HG03442 (cell line): ENCODE measurements around the gene VDR.
"Not testable (repeated sequence)": the region's sequence is repeated elsewhere in the genome, so short reads cannot be mapped to it uniquely, and the experiment has no call there.

Experiments used
- ATAC-seq: cut with Tn5 transposase; IDR thresholded peaks from one replicate; pipeline ENCODE4 v1.9.1; 2021; ENCODE audit warnings: mild to moderate bottlenecking, moderate library complexity; ENCODE audit not compliant: unreplicated experiment

The VDR gene

DNA sequence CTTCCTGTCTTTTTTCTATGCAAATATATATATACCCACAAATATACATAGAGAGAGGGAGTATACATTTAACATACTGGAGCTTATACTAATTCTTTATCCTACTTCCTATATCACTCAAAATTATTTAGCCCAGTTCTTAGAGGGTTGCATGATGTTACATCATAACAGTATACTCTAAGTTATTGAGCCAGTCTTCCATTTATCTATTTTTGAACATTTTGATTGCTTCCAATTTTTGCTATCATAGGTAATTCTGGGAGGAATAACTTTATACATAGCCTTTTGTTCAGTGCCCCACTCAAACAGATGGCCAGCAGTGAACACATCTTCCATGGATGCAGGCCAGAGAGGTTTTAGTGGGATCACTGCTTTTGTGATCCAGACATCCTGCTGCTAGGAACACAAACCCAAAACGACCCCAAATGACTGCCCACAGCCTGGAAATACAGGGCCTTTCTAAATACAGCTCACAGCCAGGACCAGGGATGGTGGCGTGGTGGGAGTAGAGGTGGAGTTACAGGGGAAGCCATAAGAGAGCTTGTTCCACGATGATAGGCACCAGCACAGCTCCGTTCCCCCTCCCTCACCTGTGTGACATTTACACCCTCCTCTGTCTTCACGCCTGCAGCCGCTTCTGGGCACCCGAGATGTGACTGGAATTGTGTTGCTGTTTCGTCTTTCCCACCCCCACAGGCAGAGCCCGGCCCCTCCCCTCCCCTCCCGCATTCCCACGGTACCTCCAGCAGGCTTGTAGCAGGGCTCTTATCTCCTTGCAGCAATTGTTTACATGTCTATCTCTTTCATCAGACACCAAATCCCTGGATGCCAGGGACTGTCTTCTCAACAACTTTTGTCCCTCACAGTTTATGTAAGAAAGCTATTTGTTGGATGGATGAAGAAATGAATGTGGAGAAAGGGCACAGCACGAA is 54.4 kb downstream of the VDR start:
- no peak for ATAC-seq

DNA sequence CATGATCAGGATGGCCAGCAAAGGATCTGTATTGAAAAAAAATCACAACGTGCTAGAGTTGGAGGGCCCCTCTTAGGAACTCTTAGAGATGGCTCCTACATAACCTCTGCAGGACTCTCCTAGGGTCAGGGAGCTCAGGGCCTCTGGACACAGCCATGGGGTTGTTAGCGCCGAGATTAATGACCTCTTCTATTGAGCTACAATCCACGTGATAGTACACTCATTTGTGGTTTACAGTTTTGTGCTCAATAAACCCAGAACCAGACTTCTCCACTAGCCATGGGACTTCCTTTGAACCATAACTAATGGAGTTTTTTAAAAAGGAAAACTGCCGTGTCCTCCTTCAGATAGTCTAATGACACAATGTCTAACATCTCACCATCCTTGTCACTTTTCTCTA is 55.5 kb downstream of the VDR start:
- no peak for ATAC-seq

DNA sequence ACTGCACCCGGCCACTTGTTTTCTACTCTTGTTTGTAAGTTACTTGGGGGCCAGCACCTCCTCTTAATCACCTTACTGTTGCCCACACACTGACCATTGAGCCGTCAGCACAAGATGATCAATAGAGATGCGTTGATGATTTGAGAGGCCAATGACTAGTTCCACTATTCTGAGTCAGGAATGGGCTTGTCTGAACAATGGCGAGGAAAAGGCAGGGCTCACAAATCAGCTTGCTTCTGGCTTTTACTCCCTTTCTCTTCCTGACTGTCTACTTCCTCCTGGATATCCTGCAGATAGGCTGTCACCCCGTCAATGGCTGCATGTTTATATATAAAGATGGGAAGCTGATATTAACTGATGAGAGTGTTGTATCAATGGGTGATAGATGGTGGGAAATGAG is 55.9 kb downstream of the VDR start:
- no peak for ATAC-seq

- ATAC-seq: no peak
These were observed 58.3 kb downstream of the VDR start for GRCh38 chr12:47846294-47846996.

- no peak for ATAC-seq
These were observed 59.7 kb downstream of the VDR start for GRCh38 chr12:47845081-47845480.

DNA sequence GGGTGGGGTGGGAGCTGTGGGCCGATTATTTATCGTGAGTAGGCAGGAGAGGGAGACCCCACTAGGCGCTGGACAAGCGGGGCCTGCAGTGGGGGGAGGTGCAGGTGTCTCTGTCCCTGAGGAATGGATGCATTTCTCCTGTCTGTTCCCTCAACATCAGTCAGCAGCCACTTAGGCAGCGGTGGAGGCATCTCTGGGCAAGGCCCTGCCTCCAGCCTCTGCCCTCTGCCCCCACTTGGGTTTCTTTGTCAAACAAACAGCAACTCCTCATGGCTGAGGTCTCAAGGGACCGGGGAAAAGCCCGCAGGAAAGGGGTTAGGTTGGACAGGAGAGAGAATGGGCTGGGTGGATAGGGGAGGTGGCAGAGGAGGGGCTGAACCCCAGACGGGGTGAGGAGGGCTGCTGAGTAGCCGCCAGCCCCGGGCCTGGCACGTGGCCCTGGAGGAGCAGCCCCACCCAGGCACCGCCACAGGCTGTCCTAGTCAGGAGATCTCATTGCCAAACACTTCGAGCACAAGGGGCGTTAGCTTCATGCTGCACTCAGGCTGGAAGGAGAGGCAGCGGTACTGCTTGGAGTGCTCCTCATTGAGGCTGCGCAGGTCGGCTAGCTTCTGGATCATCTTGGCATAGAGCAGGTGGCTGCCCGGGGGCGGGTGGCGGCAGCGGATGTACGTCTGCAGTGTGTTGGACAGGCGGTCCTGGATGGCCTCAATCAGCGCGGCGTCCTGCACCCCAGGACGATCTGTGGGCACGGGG is 60.4 kb downstream of the VDR start:
- no peak for ATAC-seq

GRCh38 chr12:47843226-47843980 is 61.4 kb downstream of the VDR start:
- ATAC-seq: no peak

DNA sequence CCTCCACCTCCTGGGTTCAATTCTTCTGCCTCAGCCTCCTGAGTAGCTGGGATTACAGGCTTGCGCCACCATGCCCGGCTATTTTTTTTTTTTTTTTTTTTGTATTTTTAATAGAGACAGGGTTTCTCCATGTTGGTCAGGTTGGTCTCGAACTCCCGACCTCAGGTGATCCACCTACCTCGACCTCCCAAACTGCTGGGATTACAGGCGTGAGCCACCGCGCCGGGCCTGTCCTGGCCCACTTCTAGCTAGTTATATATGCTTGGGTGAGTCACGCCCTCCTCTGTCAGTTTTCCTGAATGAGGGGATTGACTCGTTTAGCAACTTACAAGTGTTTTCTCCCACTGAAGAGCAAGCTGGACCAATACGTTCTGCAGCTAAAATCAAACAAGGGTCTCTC is 62.3 kb downstream of the VDR start:
- ATAC-seq: not testable (repeated sequence)

DNA sequence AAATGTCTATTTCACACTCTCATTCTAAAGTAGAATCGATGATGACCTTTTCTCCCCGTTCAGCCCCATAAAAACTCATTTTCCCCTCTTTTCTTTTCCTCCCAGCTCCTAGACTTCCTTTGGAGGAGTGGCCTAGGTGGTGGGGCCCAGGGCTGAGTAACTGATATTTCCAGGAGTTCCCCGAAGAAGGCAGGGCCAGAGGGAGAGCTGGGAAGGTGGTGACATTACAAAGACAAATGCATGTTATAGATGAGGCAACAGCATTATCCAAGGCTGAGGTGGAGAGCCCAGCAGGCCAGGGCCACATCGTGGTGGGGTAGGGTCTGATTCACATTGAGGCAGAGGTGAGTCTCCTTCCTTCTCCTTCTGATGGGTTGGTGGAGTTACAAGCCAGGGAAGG is 62.9 kb downstream of the VDR start:
- ATAC-seq: no peak

DNA sequence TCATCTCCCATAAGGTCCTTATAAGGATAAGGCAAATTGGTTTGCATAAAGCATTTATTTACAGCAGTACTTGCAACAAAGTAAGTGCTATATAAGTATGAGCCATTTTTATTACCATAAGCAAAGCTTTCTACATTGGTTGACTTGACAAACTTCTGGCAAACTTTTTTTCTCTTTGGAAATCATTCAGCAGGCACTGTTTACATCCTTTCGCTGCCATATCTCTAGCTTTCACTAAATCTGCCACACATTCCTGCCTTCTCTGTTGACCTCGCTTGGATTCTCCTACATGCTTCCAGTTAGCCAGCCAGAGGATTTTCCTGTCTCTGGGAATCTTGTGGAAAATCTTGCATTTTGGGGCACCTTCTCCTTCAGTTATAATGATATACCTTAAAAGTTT is 63.3 kb downstream of the VDR start:
- ATAC-seq: no peak

DNA sequence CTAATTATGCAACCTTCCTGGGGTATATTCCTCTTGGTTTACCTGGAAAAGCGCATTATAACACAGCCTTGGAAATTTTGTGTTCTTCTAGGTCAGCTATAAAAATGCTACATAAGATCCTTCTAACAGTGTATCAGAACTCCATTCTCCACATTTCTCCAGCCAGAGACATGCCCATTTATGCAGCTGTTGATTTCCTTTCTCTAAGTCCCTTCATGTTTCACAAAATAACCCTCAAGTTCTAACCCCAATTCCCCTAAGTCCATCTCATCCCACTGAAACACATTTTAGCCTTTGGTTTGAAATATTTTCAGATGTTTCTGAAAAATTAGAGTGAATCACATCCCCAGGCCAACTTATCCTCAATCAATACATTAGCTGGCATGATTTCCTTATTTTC is 64.2 kb downstream of the VDR start:
- ATAC-seq: no peak

DNA sequence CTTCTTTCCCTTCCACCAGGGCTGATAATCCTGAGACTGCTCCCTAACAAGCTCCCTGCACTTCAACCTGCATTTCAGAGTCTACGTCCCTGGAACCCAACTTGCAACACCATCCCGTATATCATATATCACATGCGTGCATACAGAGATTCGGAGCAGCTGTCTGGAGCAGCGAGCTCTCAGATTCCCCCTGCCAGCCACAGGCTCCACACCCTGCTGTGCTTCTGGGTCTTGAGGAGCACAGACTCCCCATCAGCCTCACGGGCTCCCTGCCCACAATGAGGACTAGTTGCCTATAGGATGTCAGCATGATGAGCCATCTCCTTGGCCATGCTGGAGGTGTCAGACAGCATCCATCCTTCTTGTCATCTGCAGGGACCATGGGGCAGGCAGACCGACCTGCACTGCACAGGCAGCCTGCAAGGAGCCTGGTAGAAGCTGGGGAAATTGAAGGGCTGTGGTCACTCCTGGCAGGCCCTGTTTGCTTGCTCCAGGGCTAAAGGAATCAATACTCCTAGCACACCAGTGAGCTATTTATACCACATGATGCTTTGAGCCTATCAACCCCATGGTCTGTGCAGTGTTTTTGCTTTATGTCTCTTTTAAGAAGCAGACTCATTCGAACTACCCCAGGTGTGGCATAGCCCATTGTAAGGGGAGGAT is 65.4 kb downstream of the VDR start:
- ATAC-seq: no peak

DNA sequence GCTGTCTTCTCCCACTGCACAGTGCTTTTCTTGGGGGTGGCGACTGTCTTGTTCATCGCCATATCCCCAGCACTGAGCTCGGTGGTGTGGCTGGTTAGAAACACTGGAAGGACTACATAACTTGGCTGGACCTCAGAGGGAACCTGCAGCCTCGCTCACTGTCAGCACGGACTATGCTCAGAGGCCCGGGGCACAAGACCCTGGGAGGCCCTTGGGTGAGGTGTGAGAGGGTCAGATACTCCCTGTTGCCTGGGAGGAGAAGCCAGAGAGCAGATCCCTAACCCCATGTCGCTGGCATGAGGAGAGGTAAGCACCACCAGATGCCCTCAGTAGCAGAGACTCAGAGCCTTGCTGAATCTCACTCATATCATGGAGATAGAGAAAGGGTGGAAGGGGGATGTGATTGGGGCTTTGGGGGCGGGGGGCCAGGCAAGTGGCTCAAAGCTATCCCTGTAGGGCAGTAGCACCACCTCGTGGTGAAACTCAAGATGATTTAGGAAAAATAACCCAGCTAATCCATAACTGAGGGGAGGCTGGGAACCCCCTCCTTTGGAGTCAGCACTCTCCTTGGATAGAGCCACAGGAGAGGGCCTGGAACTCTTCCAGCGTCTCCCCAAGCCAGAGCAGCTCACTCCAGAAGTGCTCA is 66.4 kb downstream of the VDR start:
- ATAC-seq: no peak

GRCh38 chr12:47837190-47838171 is 67.3 kb downstream of the VDR start:
- ATAC-seq: no peak

DNA sequence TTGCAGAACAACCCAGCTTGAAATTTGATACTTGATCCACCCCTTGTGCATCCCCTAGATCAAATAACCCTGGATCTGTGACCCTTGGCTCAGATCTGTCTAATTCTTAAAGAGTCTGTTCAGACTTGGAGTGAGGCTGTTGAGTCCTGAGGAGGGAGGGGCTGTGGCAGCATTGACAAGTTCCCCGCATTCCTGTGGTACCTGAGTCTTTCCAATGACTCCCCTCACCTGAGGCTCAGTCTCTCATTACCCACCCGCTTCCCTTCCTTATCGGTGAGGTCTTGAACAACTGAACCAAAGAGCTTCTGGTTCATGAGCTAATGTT is 69.0 kb downstream of the VDR start:
- no peak for ATAC-seq

GRCh38 chr12:47835006-47835830 is 69.6 kb downstream of the VDR start:
- ATAC-seq: no peak

- ATAC-seq: no peak
These were observed 70.4 kb downstream of the VDR start for GRCh38 chr12:47834199-47834903.
